Smooth muscle cell (in vitro differentiated cells): ENCODE data around the gene TBX15. TPM values are rescaled to one million over a fixed set of nuclear protein-coding genes. Genes with fewer than 3 reads are reported as not detected.

ENCODE experiments used
- DNase-seq: peaks from one replicate; lab custom pipeline; 2025; ENCODE audit not compliant: unreplicated experiment; lab: John Stamatoyannopoulos, UW
- H2AFZ ChIP-seq: fragments of 200-600 bp; sonication (generic); 2 replicates; pipeline ENCODE4 v1.6.0; 2016; ENCODE audit warnings: antibody characterized with exemption, low read depth, mild to moderate bottlenecking
- H3F3A ChIP-seq: fragments of 200-600 bp; sonication (generic); 2 replicates; pipeline ENCODE4 v1.6.0; 2017; ENCODE audit warnings: antibody characterized with exemption, low read depth
- H3K27ac ChIP-seq: fragments of 200-600 bp; sonication (generic); 2 replicates; pipeline ENCODE4 v1.5.1; 2016; ENCODE audit warnings: low read depth, mild to moderate bottlenecking
- H3K27me3 ChIP-seq: fragments of 200-600 bp; sonication (generic); 2 replicates; pipeline ENCODE4 v1.6.1; 2016; ENCODE audit warnings: low read depth, mild to moderate bottlenecking
- H3K36me3 ChIP-seq: fragments of 200-600 bp; sonication (generic); 2 replicates; pipeline ENCODE4 v1.5.1; 2016; ENCODE audit warnings: low read depth
- H3K4me1 ChIP-seq: fragments of 200-600 bp; sonication (generic); 2 replicates; pipeline ENCODE4 v1.5.1; 2016; ENCODE audit warnings: low read depth
- H3K4me2 ChIP-seq: fragments of 200-600 bp; sonication (generic); 2 replicates; pipeline ENCODE4 v1.6.0; 2016; ENCODE audit warnings: mild to moderate bottlenecking
- H3K4me3 ChIP-seq: fragments of 200-600 bp; sonication (generic); 2 replicates; pipeline ENCODE4 v1.5.1; 2016; ENCODE audit warnings: mild to moderate bottlenecking
- H3K79me2 ChIP-seq: fragments of 200-600 bp; sonication (generic); 2 replicates; pipeline ENCODE4 v1.6.0; 2016; ENCODE audit warnings: low read depth, mild to moderate bottlenecking
- H3K9ac ChIP-seq: fragments of 200-600 bp; sonication (generic); 2 replicates; pipeline ENCODE4 v1.6.0; 2016; ENCODE audit warnings: low read depth
- H3K9me3 ChIP-seq: fragments of 200-600 bp; sonication (generic); replicated peaks from 2 replicates; pipeline ENCODE4 v1.5.1; 2016; ENCODE audit warnings: low read depth
- H4K20me1 ChIP-seq: fragments of 200-600 bp; sonication (generic); 2 replicates; pipeline ENCODE4 v1.6.0; 2016; ENCODE audit warnings: low read depth
- CTCF ChIP-seq: fragments of 200-600 bp; sonication (generic); IDR thresholded peaks from 2 replicates; pipeline ENCODE4 v1.5.1; 2017; ENCODE audit warnings: borderline replicate concordance, mild to moderate bottlenecking, antibody characterized with exemption; ENCODE audit not compliant: insufficient read depth, poor library complexity, severe bottlenecking
- WGBS: methylation state at CpG from one replicate; pipeline ENCODE4 v1.1.7; 2016; ENCODE audit warnings: low lambda C conversion rate; 5-methylcytosine and 5-hydroxymethylcytosine counted together
- polyA plus RNA-seq: library from polyadenylated mRNA; unstranded; fragments of >200 nt; fragmentation: Nextera tagmentation; extraction: Ambion mirVana; gene quantifications from 2 replicates; pipeline ENCODE4 v1.2.1, GENCODE V29; 2016
- total RNA-seq: library from RNA; depleted of rRNA; stranded (reverse); fragments of >200 nt; gene quantifications from 2 replicates; pipeline ENCODE4 v1.2.3, GENCODE V29; 2014

TBX15 gene
- total and polyA plus RNA-seq, 2 experiments from 2014 or later, result 2.7 to 3.5 TPM

GRCh38 chr1:118982821-118983557 lies 5.2 kb downstream of the TBX15 start:
- Histone ChIP-seq H3K4me2 (no peak overlapping the region), H2AFZ (no peak overlapping the region)
- 50% methylated on average over 26 of the region's 26 CpGs for WGBS

GRCh38 chr1:118982266-118982665 lies 5.9 kb downstream of the TBX15 start:
- Histone ChIP-seq H3K79me2 (peaks cover 8% of the 10 kb centered on the region), H3K9me3 (no peaks in the 10 kb centered on the region), H3K9ac (no peak overlapping the region), H2AFZ (no peak overlapping the region), H3K4me2 (no peak overlapping the region), H4K20me1 (no peaks in the 10 kb centered on the region), H3K4me1 (no peaks in the 10 kb centered on the region), H3K27me3 (peaks cover 100% of the 10 kb centered on the region), H3K36me3 (no peaks in the 10 kb centered on the region), H3K4me3 (no peak overlapping the region), H3F3A (no peaks in the 10 kb centered on the region), H3K27ac (no peak overlapping the region)
- WGBS, result 82% methylated on average over 6 of the region's 6 CpGs
- TF ChIP-seq CTCF, result no peak
- no peak for DNase-seq

More at GRCh38 chr1:118982821-118983557, 5.2 kb downstream of the TBX15 start:
- Histone ChIP-seq H3K27me3 (peaks cover 100% of the 10 kb centered on the region), H3K79me2 (peaks cover 8% of the 10 kb centered on the region), H4K20me1 (no peaks in the 10 kb centered on the region), H3K27ac (no peak overlapping the region), H3K36me3 (no peaks in the 10 kb centered on the region), H3K9me3 (no peaks in the 10 kb centered on the region), H3K4me1 (no peaks in the 10 kb centered on the region), H3K9ac (no peak overlapping the region), H3K4me3 (no peak overlapping the region), H3F3A (no peaks in the 10 kb centered on the region)
- TF ChIP-seq CTCF, result no peak
- DNase-seq, result no peak

GRCh38 chr1:118981436-118981835 lies 6.7 kb downstream of the TBX15 start:
- H3K4me2 ChIP-seq, result no peak overlapping the region
- H4K20me1 ChIP-seq, result no peaks in the 10 kb centered on the region
- peaks cover 8% of the 10 kb centered on the region for H3K79me2 ChIP-seq
- no peaks in the 10 kb centered on the region for H3K4me1 ChIP-seq
- no peak overlapping the region for H3K4me3 ChIP-seq
- no peaks in the 10 kb centered on the region for H3K9me3 ChIP-seq
- no peaks in the 10 kb centered on the region for H3F3A ChIP-seq
- TF ChIP-seq CTCF, result no peak
- DNase-seq, result no peak
- H3K36me3 ChIP-seq, result no peaks in the 10 kb centered on the region
- 63% methylated on average over 1 of the region's 1 CpG for WGBS
- H2AFZ ChIP-seq, result no peak overlapping the region
- no peak overlapping the region for H3K27ac ChIP-seq
- H3K9ac ChIP-seq, result no peak overlapping the region
- peaks cover 100% of the 10 kb centered on the region for H3K27me3 ChIP-seq
